Mucosa of gallbladder (tissue), 1 donor: Measurements from ENCODE around the gene MFSD11. TPM values are rescaled to one million over a fixed set of nuclear protein-coding genes. Genes with fewer than 3 reads are reported as not detected.
"Not testable (repeated sequence)": the region's sequence is repeated elsewhere in the genome, so short reads cannot be mapped to it uniquely, and the experiment has no call there.

Source experiments
- DNase-seq: peaks from one replicate; pipeline ENCODE4 v3.0.0-alpha.2; 2020; ENCODE audit warnings: low spot score
- total RNA-seq: library from RNA; stranded (reverse); gene quantifications from one replicate; pipeline ENCODE4 v1.2.1, GENCODE V29; 2021
- donor health status: DM: no; HTN: no; CAD: no.

The MFSD11 gene
- total RNA-seq, 1 donor from 2014 or later, result 21.1 TPM

GRCh38 chr17:76747716-76748363 is 9.9 kb downstream of the MFSD11 start:
- no peak for DNase-seq

DNA sequence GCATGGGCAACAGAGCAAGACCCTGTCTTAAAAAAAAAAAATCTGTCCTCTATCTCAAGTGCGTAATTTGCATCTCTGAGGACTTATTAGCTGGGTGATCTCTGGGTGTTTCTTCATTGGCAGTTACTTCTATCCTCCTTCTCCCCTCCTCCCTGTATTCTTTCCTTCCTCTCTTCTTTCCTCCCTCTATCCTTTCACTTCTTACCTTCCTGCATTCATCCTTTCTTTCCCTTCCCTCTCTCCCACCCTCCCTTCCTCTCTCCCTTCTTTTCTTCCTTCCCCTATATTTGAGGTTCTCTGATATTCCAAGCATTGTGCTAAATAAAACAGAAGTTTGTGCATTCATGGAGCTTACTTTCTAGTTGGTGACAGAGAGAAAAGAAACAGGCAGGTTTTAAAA is 10.7 kb downstream of the MFSD11 start:
- DNase-seq, result no peak

DNA sequence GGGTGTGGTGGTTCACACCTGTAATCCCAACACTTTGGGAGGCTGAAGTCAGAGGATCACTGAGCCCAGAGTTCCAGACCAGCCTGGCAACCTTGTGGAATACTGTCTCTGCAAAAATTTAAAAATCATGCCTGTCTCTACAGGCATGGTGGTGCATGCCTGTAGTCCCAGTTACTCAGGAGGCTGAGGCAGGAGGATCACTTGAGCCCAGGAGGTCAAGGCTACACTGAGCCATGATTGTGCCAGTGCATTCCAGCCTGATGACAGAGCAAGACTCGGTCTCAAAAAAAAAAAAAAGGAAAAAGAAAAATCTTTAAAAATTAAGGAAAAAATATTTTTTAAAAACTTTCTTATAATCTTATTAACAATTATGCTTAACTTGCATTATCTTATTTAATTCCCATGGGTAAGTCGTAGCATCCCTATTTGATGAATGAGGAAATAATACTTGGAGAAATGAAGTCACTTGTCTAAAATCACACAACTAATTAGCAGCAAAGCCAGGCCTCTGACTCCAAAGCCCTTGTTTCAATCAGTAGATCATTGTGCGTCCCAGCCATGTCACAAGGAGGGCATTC is 13.6 kb downstream of the MFSD11 start:
- DNase-seq, result no peak

GRCh38 chr17:76752006-76752405 is 14.1 kb downstream of the MFSD11 start:
- DNase-seq, result no peak

GRCh38 chr17:76753061-76753961 is 15.4 kb downstream of the MFSD11 start:
- DNase-seq, result no peak

- DNase-seq, result no peak
Measured at GRCh38 chr17:76755285-76755684, 17.4 kb downstream of the MFSD11 start.

DNA sequence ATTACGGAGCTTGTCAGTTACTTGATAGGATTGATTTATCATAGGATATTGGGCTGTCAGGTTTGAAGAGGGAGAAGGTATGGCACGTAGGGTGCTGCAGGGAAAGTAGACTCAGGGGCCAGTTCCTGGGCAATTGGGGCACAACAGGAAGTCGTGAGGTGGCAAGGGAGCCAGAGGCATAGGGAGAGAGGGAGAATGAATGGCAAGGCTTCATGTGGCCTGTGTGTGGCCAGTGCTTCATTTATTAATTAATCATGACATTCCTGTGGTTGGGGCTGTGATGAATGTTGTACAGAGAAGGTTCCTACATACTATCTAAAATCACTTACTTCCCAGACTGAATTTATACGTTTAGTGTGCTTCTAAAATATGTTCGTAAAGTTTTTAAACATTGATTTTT is 19.3 kb downstream of the MFSD11 start:
- DNase-seq, result no peak

- DNase-seq, result no peak
Measured at GRCh38 chr17:76758570-76758969, 20.7 kb downstream of the MFSD11 start.

DNA sequence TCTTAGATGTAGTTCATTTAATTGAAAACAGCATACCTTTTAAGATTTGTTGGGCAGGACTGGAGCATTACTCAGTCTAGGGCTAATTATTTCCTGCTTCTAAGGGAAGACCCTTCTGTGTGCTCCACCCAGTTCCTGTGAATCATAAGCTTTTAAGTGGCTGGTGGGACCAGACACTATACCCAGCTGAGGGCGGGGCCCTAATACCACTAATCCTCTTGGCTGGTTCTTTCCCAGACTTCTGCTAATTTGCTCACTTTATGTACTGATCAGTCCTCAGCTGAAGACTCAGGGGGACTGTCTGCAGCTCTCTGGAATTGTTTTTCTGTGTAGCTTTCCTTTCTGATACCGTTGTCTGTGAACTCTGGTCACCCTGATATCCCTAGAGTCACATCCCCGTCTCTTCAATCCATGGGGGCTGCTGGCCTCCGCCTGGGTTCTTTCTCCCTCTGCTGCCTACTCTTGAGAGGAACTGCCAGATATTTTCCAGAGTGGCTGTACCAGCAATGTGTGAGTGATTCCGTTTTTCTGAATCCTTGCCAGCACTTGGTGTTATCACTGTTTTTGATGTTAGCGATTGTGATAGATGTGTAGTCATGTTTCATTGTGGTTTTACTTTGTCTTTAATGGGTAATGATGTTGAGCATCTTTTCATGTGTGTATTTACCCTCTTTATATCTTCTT is 35.1 kb downstream of the MFSD11 start:
- DNase-seq, result no peak

- no peak for DNase-seq
Measured at GRCh38 chr17:76775021-76775600, 37.2 kb downstream of the MFSD11 start.

DNA sequence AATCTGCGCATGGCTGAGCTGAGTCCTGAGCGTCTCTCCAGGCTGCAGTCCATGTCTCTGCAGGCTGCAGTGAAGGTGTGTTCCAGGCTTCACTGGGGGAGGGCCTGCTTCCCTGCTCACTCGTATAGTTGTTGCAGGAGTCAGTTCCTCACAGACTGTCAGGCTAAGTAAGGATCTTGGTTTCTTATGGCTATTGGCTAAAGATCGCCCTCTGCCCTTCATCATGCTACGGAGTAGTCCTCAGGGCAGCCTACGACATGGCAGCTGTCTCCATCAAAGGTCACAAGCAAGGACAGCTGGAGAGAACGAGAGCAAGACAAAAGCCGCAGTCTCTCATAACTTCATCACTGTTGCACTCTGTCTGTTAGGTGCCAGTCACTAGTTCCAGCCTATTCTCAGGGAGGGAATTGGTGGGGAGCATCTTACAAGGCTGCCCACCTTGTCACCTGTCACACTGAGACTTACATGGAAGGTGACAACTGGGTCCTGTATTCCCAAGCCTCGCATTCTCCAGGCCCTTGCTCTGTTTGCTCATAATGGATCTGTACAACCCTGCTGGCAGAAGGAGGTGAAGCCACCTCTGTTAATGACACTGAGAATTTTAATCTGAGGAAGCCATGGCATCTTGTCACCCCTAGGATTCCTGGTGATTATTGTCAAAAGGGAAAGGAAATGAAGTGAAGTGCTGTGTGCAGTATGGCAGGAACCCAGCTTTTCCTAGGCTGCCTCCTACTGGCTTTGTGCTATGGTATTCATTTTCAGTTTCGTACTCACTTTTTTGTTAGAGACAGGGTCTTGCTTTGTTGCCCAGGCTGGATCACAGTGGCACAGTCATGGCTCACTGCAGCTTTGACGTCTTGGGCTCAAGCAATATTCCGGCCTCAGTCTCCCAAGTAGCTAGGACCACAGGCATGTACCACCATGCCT is 43.4 kb downstream of the MFSD11 start:
- no peak for DNase-seq

- DNase-seq, result no peak
Measured at GRCh38 chr17:76783146-76783545, 45.2 kb downstream of the MFSD11 start.

- no peak for DNase-seq
Measured at GRCh38 chr17:76784926-76785325, 47.0 kb downstream of the MFSD11 start.

DNA sequence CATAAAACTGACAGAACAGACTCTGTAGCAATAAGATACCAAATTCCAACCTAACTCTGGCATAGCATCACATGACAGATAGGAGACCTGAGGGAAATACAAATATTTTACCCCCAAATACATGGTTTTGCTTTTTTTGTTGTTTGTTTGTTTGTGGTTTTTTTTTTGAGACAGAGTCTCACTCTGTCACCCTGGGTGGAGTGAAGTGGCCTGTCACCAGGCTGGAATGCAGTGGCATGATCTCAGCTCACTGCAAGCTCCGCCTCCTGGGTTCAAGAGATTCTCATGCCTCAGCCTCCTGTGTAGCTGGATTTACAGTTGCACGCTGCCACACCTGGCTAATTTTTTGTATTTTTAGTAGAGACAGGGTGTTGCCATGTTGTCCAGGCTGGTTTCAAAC is 49.9 kb downstream of the MFSD11 start:
- DNase-seq, result not testable (repeated sequence)

DNA sequence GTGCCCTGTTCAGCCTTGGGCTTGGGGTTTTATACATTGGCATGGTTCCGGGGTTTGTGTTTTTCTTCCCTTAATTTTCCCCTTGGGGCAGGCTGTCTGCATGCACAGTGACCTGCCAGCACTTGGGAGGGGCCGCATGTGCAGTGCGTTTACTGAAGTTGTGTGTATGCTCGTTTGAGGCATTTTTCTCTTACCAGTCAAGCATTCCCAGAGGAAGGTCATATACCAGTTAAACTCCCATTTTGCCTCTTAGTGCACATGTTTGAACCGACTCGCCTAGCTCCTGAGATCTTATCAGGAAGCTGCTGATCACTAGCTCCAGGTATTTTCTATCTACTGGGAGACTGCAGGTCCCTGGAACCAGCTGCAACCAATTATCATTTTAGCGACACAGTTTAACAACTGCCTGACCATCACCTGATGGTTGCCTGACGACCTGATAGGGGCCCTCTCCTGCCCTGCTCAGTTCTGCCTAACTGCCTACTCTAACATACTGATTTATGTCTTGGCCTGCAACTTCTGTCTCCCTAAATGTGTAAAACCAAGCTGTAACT is 51.4 kb downstream of the MFSD11 start:
- no peak for DNase-seq

- DNase-seq, result no peak
Measured at GRCh38 chr17:76791053-76791980, 53.4 kb downstream of the MFSD11 start.

DNA sequence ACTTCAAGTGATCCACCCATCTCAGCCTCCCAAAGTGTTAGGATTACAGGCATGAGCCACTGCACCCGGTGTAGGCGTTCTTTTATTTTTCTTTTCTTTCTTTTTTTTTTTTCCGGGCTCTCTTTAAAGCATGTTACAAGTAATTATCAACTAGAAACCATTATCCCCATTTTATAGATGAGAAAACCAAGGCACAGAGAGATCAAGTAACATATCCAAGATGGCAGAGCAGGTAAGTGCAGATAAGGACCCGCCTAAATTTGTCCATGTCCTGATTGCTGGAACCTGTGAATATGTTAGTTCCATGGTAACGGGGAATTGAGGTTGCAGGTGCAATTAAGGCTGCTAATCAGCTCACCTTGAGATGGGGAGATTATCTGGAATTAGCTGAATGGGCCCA is 54.4 kb downstream of the MFSD11 start:
- no peak for DNase-seq

- no peak for DNase-seq
Measured at GRCh38 chr17:76793775-76794174, 55.9 kb downstream of the MFSD11 start.

DNA sequence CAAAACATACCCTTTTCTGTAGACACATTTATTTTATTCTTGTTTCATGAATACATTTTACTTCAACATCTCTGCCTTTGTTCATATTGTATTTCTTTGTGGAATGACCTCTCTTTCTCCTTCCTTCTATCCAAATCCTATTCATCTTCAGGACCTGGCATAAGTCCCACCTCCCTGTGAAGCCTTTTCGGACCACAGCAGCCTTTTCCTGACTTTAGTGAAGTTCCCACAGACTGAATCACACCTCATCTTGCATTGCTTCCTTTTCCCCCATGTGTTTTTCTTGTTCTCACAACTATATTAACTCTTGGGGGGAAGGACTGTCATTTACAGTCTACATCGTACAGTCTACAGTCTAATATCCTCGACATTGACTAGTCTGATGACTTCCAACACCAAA is 58.2 kb downstream of the MFSD11 start:
- no peak for DNase-seq
